ENCODE measurements around the gene RPL26. TPM values are rescaled to one million over a fixed set of nuclear protein-coding genes. Genes with fewer than 3 reads are reported as not detected.

Gene RPL26
- total and polyA plus RNA-seq, 2 donors (not counting 3 experiments of a cell fraction or from before 2014, with no cell fraction given) = 1,805 to 2,229 TPM

GRCh38 chr17:8345052-8345690 is 37.8 kb downstream of the RPL26 start:
- no peak overlapping the region for H3K4me3 ChIP-seq (replicated peaks in 1 of 3; ENCODE audit: insufficient read depth in 1 of 3, low read depth in 1 of 3, low read length in 3 of 3)
- no TSS peak for BruUV-seq (replicated peaks)
- intact Hi-C loops (cut with micrococcal nuclease) = no loop called here
- H3K36me3 ChIP-seq (ENCODE audit: control insufficient read depth in 2 of 2, extremely low read depth in 1 of 2, insufficient read depth in 2 of 2, low read length in 2 of 2) = no peaks in the 10 kb centered on the region
- H3K9ac ChIP-seq (replicated peaks; ENCODE audit: extremely low read depth, insufficient read depth, low read length) = no peak overlapping the region
- no peaks in the 10 kb centered on the region for H3K79me2 ChIP-seq (ENCODE audit: control insufficient read depth, insufficient read depth, low read length)
- no peak overlapping the region for H3K27ac ChIP-seq (ENCODE audit: insufficient read depth, low read depth, low read length)
- H3K9me1 ChIP-seq (replicated peaks; ENCODE audit: control insufficient read depth, extremely low read depth, insufficient read depth, low read length) = no peaks in the 10 kb centered on the region
- H2AFZ ChIP-seq (ENCODE audit: low read depth, low read length) = no peak overlapping the region
- H3K9me3 ChIP-seq (replicated peaks; ENCODE audit: control insufficient read depth, insufficient read depth, low read length) = no peaks in the 10 kb centered on the region
- no peak for DNase-seq (ENCODE audit: low read depth, low spot score)
- no peak for FAIRE-seq
- TF ChIP-seq MAX (IDR thresholded peaks at IDR 0.05; ENCODE audit: insufficient read depth, insufficient read length) (no peak), POLR2AphosphoS5 (IDR thresholded peaks at IDR 0.05; ENCODE audit: insufficient read depth, low read depth, low read length) (no peak), GATA2 (IDR thresholded peaks at IDR 0.05; ENCODE audit: insufficient read depth, insufficient read length, low read depth, low read length) (no peak), POLR2A (IDR thresholded peaks at IDR 0.05; ENCODE audit: low read depth, low read length) (no peak), FOS (IDR thresholded peaks at IDR 0.05; ENCODE audit: borderline replicate concordance, insufficient read depth, low read length) (no peak), MYC (IDR thresholded peaks at IDR 0.05; ENCODE audit: low read depth, low read length) (no peak), EZH2 (IDR thresholded peaks at IDR 0.05; ENCODE audit: borderline replicate concordance, low read depth, low read length, severe bottlenecking) (no peak), CTCF (IDR thresholded peaks at IDR 0.05; ENCODE audit: extremely low read depth in 1 of 2, insufficient read depth in 1 of 2, low read depth in 1 of 2, low read length in 2 of 2) (no peak)
- ChIA-PET POLR2A (interaction anchor here (0.6 kb wide), 1 partner anchor 142 kb away, joined by 3 read pairs; no protein-coding TSS in a partner anchor), CTCF (interaction anchor here (0.6 to 1.2 kb wide), 3 partner anchors 10 to 19 kb away, joined by 3 to 4 read pairs (median 4); no protein-coding TSS in a partner anchor)
- no peaks in the 10 kb centered on the region for H4K20me1 ChIP-seq (replicated peaks; ENCODE audit: control insufficient read depth, extremely low read depth, insufficient read depth, low read length)
- peaks cover 10 to 16% of the 10 kb centered on the region in 2 experiments for H3K27me3 ChIP-seq (ENCODE audit: control insufficient read depth in 2 of 2, insufficient read depth in 2 of 2, low read length in 2 of 2)
- H3K4me2 ChIP-seq (ENCODE audit: insufficient read depth, low read length) = no peak overlapping the region
- dilution Hi-C loops (cut with MboI; ENCODE audit: extremely low pct_ligation_motif_present, low sequenced_read_pairs) = no loop called here
- H3K4me1 ChIP-seq (ENCODE audit: control insufficient read depth, extremely low read depth, insufficient read depth, low read length) = no peaks in the 10 kb centered on the region

Measured in endothelial cell of umbilical vein (primary cell).